ENCODE results near the gene ORM1. TPM values are rescaled to one million over a fixed set of nuclear protein-coding genes. Genes with fewer than 3 reads are reported as not detected.

ORM1 gene
- total RNA-seq, 1 experiment from 2014 or later = 4.4 TPM

DNA sequence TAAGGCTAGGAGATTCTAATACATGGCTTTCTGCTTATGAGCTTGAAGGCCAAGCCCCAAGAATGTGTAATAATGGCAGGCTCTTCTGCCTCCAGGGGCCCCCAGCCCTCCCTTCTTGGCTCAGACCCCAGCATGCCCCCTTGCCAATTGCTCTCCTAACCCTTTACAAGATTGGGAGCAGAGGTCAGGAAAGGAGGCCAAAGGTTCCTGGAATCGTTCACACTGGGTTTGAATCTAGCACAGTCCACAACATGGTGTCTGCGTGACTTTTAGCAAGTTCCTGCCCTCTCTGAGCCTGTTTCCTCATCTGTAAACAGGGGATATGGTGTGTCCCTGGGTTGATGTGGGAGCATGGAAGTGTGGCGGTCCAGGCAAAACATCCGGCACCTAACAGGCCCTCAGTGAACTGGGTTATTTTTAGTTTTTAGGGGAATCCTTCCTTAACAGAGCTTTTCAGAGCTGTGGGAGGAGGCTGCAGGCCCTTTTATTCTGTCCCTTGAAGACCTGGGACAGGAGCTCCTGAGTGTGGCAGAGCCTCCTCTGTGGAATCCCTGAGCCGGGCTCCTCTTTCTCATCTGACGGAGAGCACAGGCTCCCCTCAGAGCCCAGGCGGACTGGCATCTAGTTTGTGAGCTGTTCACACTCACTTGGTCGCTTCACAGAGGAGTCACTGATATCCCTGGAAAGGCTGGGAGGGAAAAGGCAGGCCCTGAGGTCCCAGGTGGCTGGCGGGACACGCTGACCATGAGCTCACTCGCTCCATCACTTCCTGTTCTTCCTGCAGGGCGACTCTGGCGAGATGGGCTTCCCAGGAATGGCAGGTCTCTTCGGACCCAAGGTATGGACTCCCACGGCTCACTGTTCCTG, 23.4 kb upstream of the ORM1 start:
- Histone ChIP-seq H3K79me2 (ENCODE audit: insufficient read depth, low read length) (no peaks in the 10 kb centered on the region), H3K79me1 (ENCODE audit: insufficient read depth, low read depth, low read length, poor library complexity, severe bottlenecking) (no peaks in the 10 kb centered on the region), H3K27me3 (ENCODE audit: insufficient read depth, low read length) (no peaks in the 10 kb centered on the region), H2BK20ac (ENCODE audit: low read depth, low read length, poor library complexity, severe bottlenecking) (no peak overlapping the region), H3K56ac (ENCODE audit: insufficient read length, low read depth, low read length) (no peak overlapping the region), H3K18ac (ENCODE audit: insufficient read length, low read depth, low read length) (no peak overlapping the region), H2BK120ac (ENCODE audit: low read depth, low read length, poor library complexity, severe bottlenecking) (no peak overlapping the region), H3K4ac (ENCODE audit: low read depth, low read length) (no peak overlapping the region), H2BK15ac (ENCODE audit: low read depth, low read length) (no peak overlapping the region), H3K23me2 (ENCODE audit: insufficient read length, low read depth, low read length, poor library complexity, severe bottlenecking) (no peaks in the 10 kb centered on the region), H3K14ac (ENCODE audit: insufficient read depth, low read length) (no peak overlapping the region), H3K4me1 (ENCODE audit: insufficient read depth, low read length) (no peaks in the 10 kb centered on the region), H3T11ph (ENCODE audit: low read length) (no peak overlapping the region), H3K9me3 (ENCODE audit: control insufficient read depth, low read depth, low read length) (peaks cover 4% of the 10 kb centered on the region), H2AFZ (ENCODE audit: low read length) (no peak overlapping the region), H2BK5ac (ENCODE audit: insufficient read length, low read length) (no peak overlapping the region), H3K27ac (ENCODE audit: insufficient read length, low read depth, low read length) (no peak overlapping the region), H4K5ac (ENCODE audit: insufficient read length, low read depth, low read length) (no peak overlapping the region), H2AK5ac (ENCODE audit: insufficient read length, low read length) (no peak overlapping the region), H2BK12ac (ENCODE audit: insufficient read length, low read depth, low read length) (no peak overlapping the region), H3K4me2 (ENCODE audit: insufficient read depth, insufficient read length, low read length) (no peak overlapping the region), H3K9ac (ENCODE audit: extremely low read depth, insufficient read length, low read length) (no peak overlapping the region), H4K20me1 (ENCODE audit: control insufficient read depth, insufficient read depth, insufficient read length) (no peaks in the 10 kb centered on the region), H3K23ac (ENCODE audit: insufficient read length, low read depth, low read length) (no peak overlapping the region), H4K8ac (replicated peaks; ENCODE audit: insufficient read length, low read depth, low read length) (no peak overlapping the region), H4K91ac (ENCODE audit: insufficient read length, low read depth, low read length) (no peak overlapping the region)
- Mint-ChIP-seq H3K4me3 (no peak overlapping the region), H3K36me3 (ENCODE audit: insufficient read depth in 1 of 3, low read depth in 3 of 3) (peaks cover 17 to 26% (median 18%) of the 10 kb centered on the region in 3 experiments), H3K27me3 (ENCODE audit: low read depth) (no peaks in the 10 kb centered on the region), H3K27ac (no peak overlapping the region), H3K4me1 (no peaks in the 10 kb centered on the region), H3K9me3 (peaks cover 14 to 15% of the 10 kb centered on the region in 2 experiments; a peak in 4 of 5 replicates)
- DNase-seq = no peak
- WGBS (ENCODE audit: extremely low coverage, insufficient read length, low lambda C conversion rate) = no CpG with 5 or more reads among the region's 15 CpGs
- TF ChIP-seq, protein P1, sequence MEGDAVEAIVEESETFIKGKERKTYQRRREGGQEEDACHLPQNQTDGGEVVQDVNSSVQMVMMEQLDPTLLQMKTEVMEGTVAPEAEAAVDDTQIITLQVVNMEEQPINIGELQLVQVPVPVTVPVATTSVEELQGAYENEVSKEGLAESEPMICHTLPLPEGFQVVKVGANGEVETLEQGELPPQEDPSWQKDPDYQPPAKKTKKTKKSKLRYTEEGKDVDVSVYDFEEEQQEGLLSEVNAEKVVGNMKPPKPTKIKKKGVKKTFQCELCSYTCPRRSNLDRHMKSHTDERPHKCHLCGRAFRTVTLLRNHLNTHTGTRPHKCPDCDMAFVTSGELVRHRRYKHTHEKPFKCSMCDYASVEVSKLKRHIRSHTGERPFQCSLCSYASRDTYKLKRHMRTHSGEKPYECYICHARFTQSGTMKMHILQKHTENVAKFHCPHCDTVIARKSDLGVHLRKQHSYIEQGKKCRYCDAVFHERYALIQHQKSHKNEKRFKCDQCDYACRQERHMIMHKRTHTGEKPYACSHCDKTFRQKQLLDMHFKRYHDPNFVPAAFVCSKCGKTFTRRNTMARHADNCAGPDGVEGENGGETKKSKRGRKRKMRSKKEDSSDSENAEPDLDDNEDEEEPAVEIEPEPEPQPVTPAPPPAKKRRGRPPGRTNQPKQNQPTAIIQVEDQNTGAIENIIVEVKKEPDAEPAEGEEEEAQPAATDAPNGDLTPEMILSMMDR (conservative IDR thresholded peaks at IDR 0.05) = no peak
